Neutrophil (primary cell): Measurements from ENCODE around the gene CRYBB1.

ENCODE experiments used
- H3K27ac ChIP-seq: fragments of 200-600 bp; sonication (generic); 2 replicates; pipeline ENCODE4 v1.5.1; 2016; ENCODE audit warnings: mild to moderate bottlenecking, moderate library complexity
- H3K27me3 ChIP-seq: fragments of 200-600 bp; sonication (generic); 2 replicates; pipeline ENCODE4 v1.6.0; 2016; ENCODE audit warnings: mild to moderate bottlenecking
- H3K36me3 ChIP-seq: fragments of 200-600 bp; sonication (generic); 2 replicates; pipeline ENCODE4 v1.5.1; 2017
- H3K4me1 ChIP-seq, 2 experiments: fragments of 200-600 bp in 1 of 2; sonication (generic) in 1 of 2; 1 replicate in 1 of 2; 2 replicates in 1 of 2; pipeline versions ENCODE4 v1.5.1 to v1.6.1; 2013 to 2016; ENCODE audit warnings: low read depth in 1 of 2, low read length in 1 of 2, mild to moderate bottlenecking in 1 of 2, moderate library complexity in 1 of 2; ENCODE audit not compliant: control insufficient read depth in 1 of 2, insufficient read depth in 1 of 2
- H3K4me3 ChIP-seq, 2 experiments: fragments of 200-600 bp in 1 of 2; sonication (generic) in 1 of 2; 1 replicate in 1 of 2; 2 replicates in 1 of 2; pipeline ENCODE4 v1.5.1; 2013 to 2016; ENCODE audit warnings: low read depth in 1 of 2, low read length in 1 of 2, mild to moderate bottlenecking in 1 of 2, moderate library complexity in 1 of 2
- H3K9me3 ChIP-seq: fragments of 200-600 bp; sonication (generic); 2 replicates; pipeline ENCODE4 v1.5.1; 2016
- CTCF ChIP-seq: fragments of 200-600 bp; sonication (generic); IDR thresholded peaks from 2 replicates; pipeline ENCODE4 v1.5.1; 2016; ENCODE audit warnings: antibody characterized with exemption

Gene CRYBB1

GRCh38 chr22:26592421-26592891 is 25.4 kb downstream of the CRYBB1 start:
- Histone ChIP-seq H3K27ac (peak overlapping the region; percentile 81), H3K4me3 (peak overlapping the region; percentile 9 to 22), H3K27me3 (no peaks in the 10 kb centered on the region), H3K36me3 (no peaks in the 10 kb centered on the region), H3K4me1 (peaks cover 53 to 58% of the 10 kb centered on the region in 2 experiments), H3K9me3 (no peaks in the 10 kb centered on the region)
- no peak for TF ChIP-seq CTCF

- Histone ChIP-seq H3K4me3 (peak within 1 kb of the TSS; percentile 82 to 93), H3K9me3 (no peaks in the 10 kb centered on the region), H3K27me3 (no peaks in the 10 kb centered on the region), H3K27ac (peak within 1 kb of the TSS; percentile 84), H3K4me1 (peaks cover 70 to 80% of the 10 kb centered on the region in 2 experiments), H3K36me3 (no peaks in the 10 kb centered on the region)
- TF ChIP-seq CTCF: peak; percentile 42
These were observed 27.7 kb downstream of the CRYBB1 start, which contains the start of gene TPST2 for GRCh38 chr22:26589845-26590736. TSS of gene TPST2 (minus strand) at chr22:26590132. CDS start at chr22:26541630, 48,502 bp downstream.

GRCh38 chr22:26589367-26589844 is 28.4 kb downstream of the CRYBB1 start:
- Histone ChIP-seq H3K4me1 (peaks cover 70 to 83% of the 10 kb centered on the region in 2 experiments), H3K27ac (peak overlapping the region; percentile 84), H3K27me3 (no peaks in the 10 kb centered on the region), H3K4me3 (peak overlapping the region; percentile 82 to 93), H3K36me3 (no peaks in the 10 kb centered on the region), H3K9me3 (no peaks in the 10 kb centered on the region)
- no peak for TF ChIP-seq CTCF

- Histone ChIP-seq H3K4me1 (peaks cover 70 to 81% of the 10 kb centered on the region in 2 experiments), H3K9me3 (no peaks in the 10 kb centered on the region), H3K4me3 (peak overlapping the region; percentile 82 to 93), H3K27me3 (no peaks in the 10 kb centered on the region), H3K27ac (peak overlapping the region; percentile 84), H3K36me3 (peaks cover 5% of the 10 kb centered on the region)
- TF ChIP-seq CTCF: no peak
These were observed 29.0 kb downstream of the CRYBB1 start for GRCh38 chr22:26588729-26589366.

GRCh38 chr22:26587991-26588613 is 29.7 kb downstream of the CRYBB1 start:
- H3K27me3 ChIP-seq: no peaks in the 10 kb centered on the region
- peaks cover 64 to 74% of the 10 kb centered on the region in 2 experiments for H3K4me1 ChIP-seq
- no peak for TF ChIP-seq CTCF
- H3K27ac ChIP-seq: peak overlapping the region; percentile 84
- no peaks in the 10 kb centered on the region for H3K9me3 ChIP-seq
- H3K36me3 ChIP-seq: peaks cover 10% of the 10 kb centered on the region
- H3K4me3 ChIP-seq: peak overlapping the region; percentile 82 to 93
